Loucy (cell line): Measurements from ENCODE around the gene ASB2.

Experiments
- H2AFZ ChIP-seq: fragments of 200-600 bp; sonication (generic); 2 replicates; pipeline ENCODE4 v1.6.0; 2016; ENCODE audit warnings: antibody characterized with exemption, mild to moderate bottlenecking, low read length, moderate library complexity
- H3F3A ChIP-seq: fragments of 200-600 bp; 2 replicates; pipeline ENCODE4 v1.6.0; 2016; ENCODE audit warnings: antibody characterized with exemption, low read depth, mild to moderate bottlenecking
- H3K27me3 ChIP-seq: fragments of 200-600 bp; sonication (generic); 2 replicates; pipeline ENCODE4 v1.6.1; 2014; ENCODE audit warnings: low read length, mild to moderate bottlenecking; ENCODE audit not compliant: insufficient read depth, poor library complexity, severe bottlenecking
- H3K36me3 ChIP-seq: fragments of 200-600 bp; sonication (generic); 2 replicates; pipeline ENCODE4 v1.6.1; 2016; ENCODE audit warnings: low read length; ENCODE audit not compliant: insufficient read depth
- H3K4me1 ChIP-seq: fragments of 200-600 bp; sonication (generic); 2 replicates; pipeline ENCODE4 v1.5.1; 2014; ENCODE audit warnings: low read length, mild to moderate bottlenecking; ENCODE audit not compliant: insufficient read depth, poor library complexity, severe bottlenecking
- H3K4me2 ChIP-seq: fragments of 200-600 bp; sonication (generic); 2 replicates; pipeline ENCODE4 v1.6.0; 2014; ENCODE audit warnings: antibody characterized with exemption, low read length, low read depth, mild to moderate bottlenecking; ENCODE audit not compliant: poor library complexity, severe bottlenecking
- H3K4me3 ChIP-seq: fragments of 200-600 bp; sonication (generic); 2 replicates; pipeline ENCODE4 v1.5.1; 2014; ENCODE audit warnings: low read length, mild to moderate bottlenecking, mixed read lengths; ENCODE audit not compliant: poor library complexity, severe bottlenecking
- H3K79me2 ChIP-seq: fragments of 200-600 bp; sonication (generic); 2 replicates; pipeline ENCODE4 v1.6.1; 2014; ENCODE audit warnings: low read length; ENCODE audit not compliant: insufficient read depth
- H3K9ac ChIP-seq: fragments of 200-600 bp; sonication (generic); 2 replicates; pipeline ENCODE4 v1.6.0; 2014; ENCODE audit warnings: mild to moderate bottlenecking, low read depth, low read length, moderate library complexity; ENCODE audit not compliant: poor library complexity, severe bottlenecking
- H3K9me2 ChIP-seq: fragments of 200-600 bp; sonication (generic); replicated peaks from 2 replicates; pipeline ENCODE4 v1.6.1; 2016; ENCODE audit warnings: low read depth, low read length, mixed read lengths
- H3K9me3 ChIP-seq: fragments of 200-600 bp; sonication (generic); 2 replicates; pipeline ENCODE4 v1.6.1; 2014; ENCODE audit warnings: mild to moderate bottlenecking, antibody characterized with exemption, low read length, low read depth; ENCODE audit not compliant: insufficient read depth
- H4K20me1 ChIP-seq: fragments of 200-600 bp; sonication (generic); 2 replicates; pipeline ENCODE4 v1.6.0; 2014; ENCODE audit warnings: antibody characterized with exemption, low read length, mild to moderate bottlenecking; ENCODE audit not compliant: insufficient read depth, poor library complexity, severe bottlenecking
- EZH2phosphoT487 ChIP-seq: fragments of 200-600 bp; IDR thresholded peaks from 2 replicates; pipeline ENCODE4 v1.6.1; 2018; ENCODE audit warnings: antibody characterized with exemption, mild to moderate bottlenecking, moderate library complexity, borderline replicate concordance
- TF ChIP-seq, protein P1 (sequence below): fragments of 200-600 bp; sonication (generic); conservative IDR thresholded peaks from 2 replicates; pipeline ENCODE4 v1.5.1; 2014; ENCODE audit warnings: mild to moderate bottlenecking, antibody characterized with exemption, low read length

The ASB2 gene

DNA sequence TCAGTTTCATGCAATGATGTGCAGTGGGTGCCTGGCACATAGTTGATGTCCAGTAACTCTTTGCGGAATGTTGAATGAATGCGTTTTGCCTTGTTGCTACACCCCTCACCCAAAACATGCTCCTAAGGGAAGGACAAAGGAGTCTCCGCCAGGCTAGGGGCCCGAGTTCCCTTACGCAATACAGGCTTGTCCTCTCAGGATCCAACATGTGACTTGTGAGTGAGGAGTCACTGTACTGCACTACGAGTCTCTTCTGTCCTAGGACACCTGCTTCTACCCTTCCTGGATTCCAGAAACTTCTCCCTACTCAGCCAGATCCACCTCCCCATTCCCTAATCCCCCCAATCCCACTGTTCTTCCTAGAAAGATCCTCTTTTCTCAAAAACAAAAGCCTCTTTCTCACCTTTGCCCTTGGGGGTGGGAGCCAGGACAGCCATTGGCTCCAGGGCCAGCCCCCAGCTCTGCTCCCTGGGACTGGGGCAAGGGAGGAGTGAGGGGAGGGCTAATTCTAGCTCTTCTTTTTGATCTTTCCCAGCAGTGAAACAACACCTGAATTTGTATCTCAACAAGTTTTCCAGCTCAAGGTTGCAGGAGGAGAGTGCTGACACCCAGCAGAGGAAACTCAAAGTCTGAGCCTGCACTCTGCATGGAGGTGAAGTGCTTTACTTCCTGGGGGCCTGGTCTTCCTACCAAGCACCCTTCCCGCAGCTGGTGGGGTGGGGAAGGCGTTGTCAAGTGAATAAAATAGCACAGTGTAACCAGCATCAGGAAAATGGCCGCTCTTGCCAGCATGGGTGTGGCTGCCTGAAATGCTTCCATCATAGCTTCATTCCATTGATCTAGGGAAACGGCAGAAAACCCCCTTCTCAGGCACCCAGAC, 46.4 kb upstream of the ASB2 start:
- Histone ChIP-seq H3F3A (no peaks in the 10 kb centered on the region), H3K79me2 (no peaks in the 10 kb centered on the region), H3K9me3 (no peaks in the 10 kb centered on the region), H3K4me2 (no peak overlapping the region), H3K36me3 (no peaks in the 10 kb centered on the region), H3K4me1 (no peaks in the 10 kb centered on the region), H2AFZ (peak overlapping the region; percentile 55; the same call in 1 of the 2 replicates), H3K27me3 (no peaks in the 10 kb centered on the region), H3K9me2 (no peaks in the 10 kb centered on the region), H3K9ac (no peak overlapping the region), H4K20me1 (no peaks in the 10 kb centered on the region), H3K4me3 (no peak overlapping the region)
- TF ChIP-seq EZH2phosphoT487 = no peak
- TF ChIP-seq, protein P1, sequence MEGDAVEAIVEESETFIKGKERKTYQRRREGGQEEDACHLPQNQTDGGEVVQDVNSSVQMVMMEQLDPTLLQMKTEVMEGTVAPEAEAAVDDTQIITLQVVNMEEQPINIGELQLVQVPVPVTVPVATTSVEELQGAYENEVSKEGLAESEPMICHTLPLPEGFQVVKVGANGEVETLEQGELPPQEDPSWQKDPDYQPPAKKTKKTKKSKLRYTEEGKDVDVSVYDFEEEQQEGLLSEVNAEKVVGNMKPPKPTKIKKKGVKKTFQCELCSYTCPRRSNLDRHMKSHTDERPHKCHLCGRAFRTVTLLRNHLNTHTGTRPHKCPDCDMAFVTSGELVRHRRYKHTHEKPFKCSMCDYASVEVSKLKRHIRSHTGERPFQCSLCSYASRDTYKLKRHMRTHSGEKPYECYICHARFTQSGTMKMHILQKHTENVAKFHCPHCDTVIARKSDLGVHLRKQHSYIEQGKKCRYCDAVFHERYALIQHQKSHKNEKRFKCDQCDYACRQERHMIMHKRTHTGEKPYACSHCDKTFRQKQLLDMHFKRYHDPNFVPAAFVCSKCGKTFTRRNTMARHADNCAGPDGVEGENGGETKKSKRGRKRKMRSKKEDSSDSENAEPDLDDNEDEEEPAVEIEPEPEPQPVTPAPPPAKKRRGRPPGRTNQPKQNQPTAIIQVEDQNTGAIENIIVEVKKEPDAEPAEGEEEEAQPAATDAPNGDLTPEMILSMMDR = no peak

GRCh38 chr14:94021416-94022157, 45.2 kb upstream of the ASB2 start:
- no peaks in the 10 kb centered on the region for H3K9me3 ChIP-seq
- no peaks in the 10 kb centered on the region for H3K79me2 ChIP-seq
- H3F3A ChIP-seq = no peaks in the 10 kb centered on the region
- TF ChIP-seq, protein P1 = no peak
- TF ChIP-seq EZH2phosphoT487 = no peak
- H3K36me3 ChIP-seq = no peaks in the 10 kb centered on the region
- H4K20me1 ChIP-seq = no peaks in the 10 kb centered on the region
- H3K4me1 ChIP-seq = no peaks in the 10 kb centered on the region
- no peak overlapping the region for H3K9ac ChIP-seq
- H3K27me3 ChIP-seq = no peaks in the 10 kb centered on the region
- H2AFZ ChIP-seq = peak overlapping the region; percentile 55
- H3K4me2 ChIP-seq = no peak overlapping the region
- H3K9me2 ChIP-seq = no peaks in the 10 kb centered on the region
- H3K4me3 ChIP-seq = no peak overlapping the region

DNA sequence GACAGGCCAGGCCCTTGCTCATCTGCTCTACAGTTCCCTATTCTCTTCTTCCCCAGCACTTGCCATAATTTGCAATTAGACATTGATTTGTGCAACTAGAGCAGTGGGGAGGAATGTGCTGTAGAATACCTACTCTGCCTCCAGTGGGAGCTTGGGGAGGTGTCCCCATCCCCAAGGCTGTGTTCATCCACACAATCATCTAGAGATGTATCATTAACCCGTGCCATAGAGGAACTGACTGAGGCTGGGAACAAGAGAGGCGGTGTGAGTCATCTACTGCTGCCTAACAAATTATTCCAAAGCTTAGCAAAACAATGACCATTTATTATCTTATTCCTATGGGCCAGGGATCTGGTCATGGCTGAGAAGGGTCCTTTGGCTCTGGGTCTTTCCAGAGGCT, 44.6 kb upstream of the ASB2 start:
- Histone ChIP-seq H3K79me2 (no peaks in the 10 kb centered on the region), H3K4me1 (no peaks in the 10 kb centered on the region), H2AFZ (no peak overlapping the region), H3K4me3 (no peak overlapping the region), H3K27me3 (no peaks in the 10 kb centered on the region), H3K9ac (no peak overlapping the region), H4K20me1 (no peaks in the 10 kb centered on the region), H3K36me3 (no peaks in the 10 kb centered on the region), H3K9me3 (no peaks in the 10 kb centered on the region), H3K9me2 (no peaks in the 10 kb centered on the region), H3F3A (no peaks in the 10 kb centered on the region), H3K4me2 (no peak overlapping the region)
- no peak for TF ChIP-seq EZH2phosphoT487
- TF ChIP-seq, protein P1 = no peak
